HG02763 (cell line): Measurements from ENCODE around the gene ELOF1.

Experiments
- ATAC-seq: cut with Tn5 transposase; IDR thresholded peaks from one replicate; pipeline ENCODE4 v1.9.1; 2021; ENCODE audit warnings: mild to moderate bottlenecking, moderate library complexity; ENCODE audit not compliant: unreplicated experiment

Gene ELOF1

GRCh38 chr19:11538232-11539036, 20.6 kb downstream of the ELOF1 start, which contains the start of gene CNN1:
CNN1 (plus strand) TSS chr19:11538851; CDS start chr19:11538928, 77 bp downstream.
- ATAC-seq: no peak

- no peak for ATAC-seq
These were observed 23.0 kb downstream of the ELOF1 start for GRCh38 chr19:11535792-11536595.

GRCh38 chr19:11534948-11535347, 24.1 kb downstream of the ELOF1 start:
- no peak for ATAC-seq

- no peak for ATAC-seq
These were observed 24.5 kb downstream of the ELOF1 start for GRCh38 chr19:11534538-11534937.

- ATAC-seq: no peak
These were observed 28.6 kb downstream of the ELOF1 start for GRCh38 chr19:11530432-11530831.

- peak; percentile 95 for ATAC-seq
These were observed 30.3 kb downstream of the ELOF1 start, which contains the start of gene ECSIT for GRCh38 chr19:11528551-11529341. ECSIT (minus strand) TSS chr19:11529134; CDS start chr19:11519170, 9,964 bp downstream.

- ATAC-seq: no peak
These were observed 39.9 kb downstream of the ELOF1 start for GRCh38 chr19:11519138-11519537.

GRCh38 chr19:11513946-11514345, 45.1 kb downstream of the ELOF1 start:
- ATAC-seq: no peak

- no peak for ATAC-seq
These were observed 48.6 kb downstream of the ELOF1 start for GRCh38 chr19:11510444-11510843.

- no peak for ATAC-seq
These were observed 51.5 kb downstream of the ELOF1 start for GRCh38 chr19:11507370-11508078.

GRCh38 chr19:11506967-11507366, 52.1 kb downstream of the ELOF1 start:
- ATAC-seq: no peak

- ATAC-seq: peak; percentile 19
These were observed 52.9 kb downstream of the ELOF1 start for GRCh38 chr19:11506101-11506555.

- peak; percentile 55 for ATAC-seq
These were observed 53.4 kb downstream of the ELOF1 start, which contains the start of gene ZNF653 for GRCh38 chr19:11505504-11506100. ZNF653 (minus strand) TSS chr19:11505839; CDS start chr19:11505786, 53 bp downstream.

- ATAC-seq: peak; percentile 87
These were observed 54.0 kb downstream of the ELOF1 start for GRCh38 chr19:11505032-11505503.

GRCh38 chr19:11504502-11505031, 54.5 kb downstream of the ELOF1 start:
- ATAC-seq: no peak
